NCI-H1417 (cell line): ENCODE results near the gene VPS39.
A peak's percentile ranks its signal among the peaks of the same experiment; 100 is the strongest.

Experiments used
- DNase-seq, 3 experiments: peaks; one replicate each; lab custom pipeline; 2025; lab: John Stamatoyannopoulos, UW

The VPS39 gene

DNA sequence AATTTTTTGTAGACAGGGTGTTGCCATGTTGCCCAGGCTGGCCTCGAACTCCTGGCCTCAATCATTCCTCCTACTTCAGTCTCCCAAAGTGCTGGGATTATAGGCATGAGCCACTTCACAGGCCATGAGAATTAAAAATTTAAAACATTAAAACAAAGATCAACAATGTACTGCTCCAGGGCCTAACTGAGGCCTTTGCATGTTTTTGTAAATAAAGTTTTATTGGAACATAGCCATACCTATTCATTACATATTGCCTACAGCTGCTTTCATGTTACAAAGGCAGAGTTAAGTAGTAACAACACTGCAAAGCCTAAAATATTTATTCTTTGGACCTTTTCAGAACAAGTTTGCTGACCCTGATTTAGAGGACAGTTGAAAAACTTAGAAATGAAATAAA, 9.6 kb downstream of the VPS39 start:
- DNase-seq, result no peak

- no peak for DNase-seq
These were observed 13.6 kb downstream of the VPS39 start for GRCh38 chr15:42194513-42194912.

DNA sequence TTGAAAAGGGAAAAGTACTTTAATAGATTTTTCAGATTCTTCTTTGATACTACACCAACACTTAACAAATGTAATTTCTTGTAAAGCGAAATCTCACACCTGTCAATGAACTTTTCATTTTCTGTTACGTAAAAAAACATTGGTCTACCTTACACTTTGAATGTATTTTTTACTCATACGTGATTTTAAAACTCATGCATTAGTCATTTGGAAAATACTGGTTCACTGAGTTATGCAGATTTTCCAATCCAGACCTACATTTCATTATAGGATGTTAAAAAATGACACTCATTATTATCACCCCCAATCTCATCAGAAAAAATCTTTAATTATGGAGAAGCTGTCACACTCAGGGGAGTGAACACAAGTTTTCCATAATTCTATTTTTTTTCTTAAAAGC, 14.7 kb downstream of the VPS39 start:
- DNase-seq, result no peak

GRCh38 chr15:42191610-42192346, 16.3 kb downstream of the VPS39 start:
- DNase-seq, result no peak

- DNase-seq, result no peak
These were observed 17.7 kb downstream of the VPS39 start for GRCh38 chr15:42190370-42190769.

DNA sequence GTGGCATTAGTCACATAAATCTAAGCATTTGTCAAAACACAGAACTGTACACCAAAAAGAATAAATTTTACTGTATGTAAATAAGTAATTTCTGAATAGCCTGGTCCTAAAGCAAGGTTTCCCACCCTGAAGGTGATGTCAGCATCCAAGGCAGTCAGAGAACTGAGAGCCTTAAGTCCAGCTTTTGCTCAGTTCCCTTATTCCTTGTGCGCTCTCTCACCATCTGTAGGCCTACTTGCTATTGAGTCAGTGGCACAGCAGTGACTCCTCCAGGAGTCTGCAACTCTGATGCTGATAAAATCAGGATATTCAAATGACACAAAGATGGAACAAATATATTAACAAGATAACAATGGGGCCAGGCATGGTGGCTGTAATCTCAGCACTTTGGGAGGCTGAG, 22.3 kb downstream of the VPS39 start:
- no peak for DNase-seq

- DNase-seq, result no peak
These were observed 23.4 kb downstream of the VPS39 start for GRCh38 chr15:42184736-42185135.

GRCh38 chr15:42184296-42184695, 23.8 kb downstream of the VPS39 start:
- no peak for DNase-seq

- no peak for DNase-seq
These were observed 25.1 kb downstream of the VPS39 start for GRCh38 chr15:42182961-42183360.

DNA sequence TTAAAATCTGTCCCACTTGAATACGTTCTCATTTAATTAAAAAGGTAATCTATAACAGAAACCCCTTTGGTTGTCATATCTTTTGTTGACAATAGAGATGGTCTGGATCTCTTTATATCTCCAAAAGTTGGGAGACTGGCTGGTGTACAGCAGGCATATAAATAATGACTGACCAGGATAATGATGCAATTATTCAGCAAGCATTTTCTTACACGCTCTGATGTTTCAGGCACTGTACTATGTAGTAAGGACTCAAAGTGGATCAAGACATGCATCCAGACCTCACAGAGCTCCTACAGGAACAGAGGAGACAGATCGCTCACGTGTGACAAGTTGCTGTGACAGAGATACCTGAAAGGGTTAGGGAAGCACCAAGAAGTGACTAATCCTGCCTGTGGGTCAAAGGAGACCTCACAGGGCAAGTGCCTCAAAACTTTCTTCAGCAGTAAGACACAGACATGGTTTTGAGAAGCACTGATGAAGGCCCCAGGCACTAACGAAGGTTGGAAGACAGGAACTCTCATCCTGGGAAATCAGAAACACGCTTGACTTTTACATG, 25.7 kb downstream of the VPS39 start:
- no peak for DNase-seq

DNA sequence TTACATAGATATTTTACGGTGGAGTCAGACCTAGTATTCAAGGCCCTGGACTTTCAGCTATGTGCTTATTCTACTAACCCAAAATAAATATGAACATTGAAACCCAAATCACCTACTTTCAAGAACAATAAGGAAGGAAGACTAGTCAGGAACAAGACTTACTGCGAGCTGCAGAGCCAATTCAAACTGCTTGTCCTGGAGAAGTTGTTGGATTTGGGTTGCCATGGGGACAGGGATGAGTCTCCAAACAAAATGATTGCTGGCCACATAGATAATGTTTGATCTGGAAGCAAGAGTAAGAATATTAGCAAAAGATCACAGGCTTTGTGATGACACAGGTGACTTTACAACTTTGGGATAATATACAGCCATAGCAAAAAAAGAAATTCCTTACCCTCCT, 30.0 kb downstream of the VPS39 start:
- no peak for DNase-seq

GRCh38 chr15:42175671-42176070, 32.4 kb downstream of the VPS39 start:
- no peak for DNase-seq

GRCh38 chr15:42172475-42172874, 35.6 kb downstream of the VPS39 start:
- DNase-seq, result no peak

- no peak for DNase-seq
These were observed 36.3 kb downstream of the VPS39 start for GRCh38 chr15:42171795-42172194.

DNA sequence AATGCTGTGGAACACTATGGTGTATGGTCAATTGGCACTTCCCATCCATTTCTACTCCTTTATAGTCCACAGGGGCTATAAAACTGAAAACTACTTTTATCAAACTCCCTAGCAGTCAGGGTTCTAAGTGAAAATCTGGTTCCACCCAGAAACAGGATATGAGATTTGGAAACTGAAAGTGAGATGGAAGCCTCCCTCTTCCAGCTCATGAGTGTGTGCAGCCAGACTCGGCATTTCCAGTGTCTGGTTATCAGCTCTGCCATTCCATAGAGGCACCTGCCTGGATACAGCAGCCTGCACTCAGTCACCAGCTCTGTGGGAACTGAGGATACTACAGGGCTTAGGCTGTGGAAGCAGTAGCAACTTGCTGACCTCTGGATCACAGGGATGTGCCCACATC, 37.0 kb downstream of the VPS39 start:
- no peak for DNase-seq

DNA sequence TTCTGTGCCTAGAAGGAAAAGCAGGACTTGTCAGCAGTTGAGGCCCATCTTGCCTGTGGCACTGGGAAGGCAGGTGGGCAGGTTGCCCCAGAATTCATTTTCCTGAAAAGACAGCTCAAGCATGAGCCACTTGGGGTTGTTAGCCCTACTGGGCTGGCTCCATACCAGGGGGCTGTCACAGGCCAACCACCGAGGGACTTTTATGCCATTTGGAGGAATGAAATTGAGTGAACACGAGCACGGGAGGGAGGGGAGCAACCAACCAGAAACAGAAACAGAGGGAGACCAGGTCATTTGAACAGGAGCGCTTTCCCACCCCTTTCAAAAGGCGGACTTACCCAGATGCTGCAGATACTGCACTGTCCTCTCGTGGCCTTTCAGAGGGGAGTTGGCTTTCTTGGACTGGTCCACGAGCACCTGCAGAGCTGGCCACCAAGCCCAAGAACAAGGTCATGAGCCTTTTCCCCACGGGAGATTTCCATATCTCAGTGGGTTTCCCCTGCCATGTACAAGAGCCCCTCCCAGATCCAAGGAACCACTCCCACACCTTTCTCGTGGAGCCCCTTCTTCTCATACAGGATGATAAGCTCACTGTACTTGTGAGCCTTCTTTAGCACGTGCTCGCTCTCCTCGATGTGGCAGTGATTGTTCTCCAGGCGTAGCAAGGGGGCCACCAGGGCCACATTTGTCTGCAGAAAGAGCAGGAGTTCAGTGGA, 41.7 kb downstream of the VPS39 start:
- no peak for DNase-seq

DNA sequence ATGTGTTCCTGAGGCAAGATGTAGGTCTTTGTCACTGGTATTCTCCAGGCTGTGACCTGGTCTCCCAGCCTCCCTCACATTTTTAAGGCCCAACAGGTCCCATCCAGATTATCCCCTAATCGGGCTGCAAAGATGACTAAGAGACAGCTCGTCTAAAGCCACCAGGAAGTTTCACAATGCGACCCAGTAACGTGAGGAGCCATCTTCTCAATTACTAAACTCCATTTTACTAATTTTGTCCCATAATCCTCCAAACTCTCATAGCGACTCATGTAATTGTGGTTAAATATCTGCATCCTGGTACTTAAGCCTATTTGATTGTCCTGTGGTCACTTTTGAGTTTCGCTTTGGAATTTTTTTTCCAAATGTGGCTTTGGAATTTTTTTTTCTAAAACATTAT, 43.0 kb downstream of the VPS39 start:
- DNase-seq, result no peak

GRCh38 chr15:42163947-42164550, 44.1 kb downstream of the VPS39 start:
- DNase-seq, result peak in 1 of 3 experiments; percentile 17

DNA sequence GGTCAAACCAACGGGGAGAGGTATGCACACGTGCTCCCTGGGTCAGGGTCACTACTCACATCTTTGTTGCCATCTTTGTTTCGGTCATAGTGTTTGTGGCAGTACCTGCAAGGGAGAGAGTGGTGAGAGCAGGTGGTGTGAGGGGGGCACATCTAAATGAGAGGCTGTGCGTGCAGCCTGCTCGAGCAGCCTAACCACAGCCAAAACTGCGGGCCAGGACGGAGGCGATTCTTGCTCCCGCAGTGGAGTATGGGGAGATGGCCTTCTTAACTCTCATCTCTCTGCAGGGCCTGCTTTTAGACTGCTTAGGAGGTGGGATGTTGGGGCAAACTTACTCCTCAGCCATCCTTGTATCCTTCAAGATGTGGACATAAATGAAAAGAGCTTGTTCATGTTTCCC, 44.8 kb downstream of the VPS39 start:
- DNase-seq, result no peak

DNA sequence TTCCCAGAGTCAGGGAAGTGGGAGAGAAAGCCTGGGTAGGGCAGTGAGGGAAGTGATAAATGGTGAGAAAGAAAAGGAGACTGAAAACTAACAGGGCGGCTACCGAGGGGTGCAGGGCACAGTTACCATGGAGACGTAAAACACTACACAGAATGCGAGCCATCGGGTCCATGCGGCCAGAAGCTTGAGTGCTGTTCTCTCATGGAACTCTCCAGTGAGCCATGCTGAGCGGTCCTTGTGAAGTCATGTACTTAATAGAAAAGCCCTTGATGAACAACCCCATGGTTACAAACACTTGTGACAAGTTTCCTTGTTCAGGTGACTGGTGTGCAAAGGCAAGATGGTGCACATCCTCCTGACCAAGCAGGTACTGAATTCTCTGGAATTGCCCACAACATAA, 48.0 kb downstream of the VPS39 start:
- no peak for DNase-seq

DNA sequence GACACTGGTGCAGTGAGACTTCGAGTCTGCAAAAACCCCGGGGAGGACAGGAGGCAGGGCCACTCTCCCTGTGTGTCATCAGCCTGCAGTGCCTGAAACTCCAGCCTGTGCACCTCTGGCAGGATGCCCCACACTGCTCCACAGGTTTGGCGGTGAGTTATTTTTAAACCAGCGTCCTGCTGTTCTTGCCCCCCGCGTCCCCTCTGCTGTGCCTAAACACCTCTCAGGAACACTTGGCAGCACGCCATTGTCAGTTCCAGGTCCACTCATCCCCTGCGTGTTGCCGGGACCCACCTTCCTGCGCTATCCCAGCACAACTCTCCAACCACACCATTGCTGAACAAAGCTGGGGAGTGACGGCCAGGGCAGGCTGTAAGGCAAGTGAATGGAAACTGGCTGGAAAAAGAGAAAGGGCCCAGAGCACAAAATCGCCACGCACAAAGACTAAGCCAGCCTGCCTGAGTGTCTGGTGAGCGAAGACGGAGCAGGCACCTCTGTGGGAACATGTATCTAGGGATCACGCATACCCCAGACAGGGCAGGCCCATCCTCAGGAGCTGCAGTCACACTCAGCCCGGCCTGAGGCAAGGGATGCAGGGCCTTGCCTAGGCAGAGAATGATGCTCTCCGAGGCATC, 48.6 kb downstream of the VPS39 start:
- DNase-seq, result peak in 1 of 3 experiments; percentile 15

DNA sequence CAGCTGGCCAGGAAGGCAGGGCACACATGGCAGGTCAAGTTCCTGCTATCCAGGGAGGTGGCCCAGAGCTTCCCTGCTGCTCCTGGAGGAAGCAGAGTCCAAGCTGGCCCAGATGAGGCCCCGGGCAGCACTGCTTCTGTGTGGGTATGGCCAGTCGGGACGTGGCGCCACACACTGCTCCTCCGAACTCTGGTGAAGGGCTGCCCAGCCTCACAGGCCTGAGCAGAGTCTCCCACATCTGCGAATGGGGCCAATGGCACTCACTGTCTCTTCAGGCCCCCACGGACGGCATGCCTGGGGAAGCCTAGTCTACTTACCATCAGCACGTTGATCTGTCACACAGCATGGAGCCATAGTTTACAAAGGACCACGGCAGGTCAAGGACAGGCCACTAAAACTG, 49.2 kb downstream of the VPS39 start:
- no peak for DNase-seq
